Transverse colon (tissue), 4 donors: ENCODE data around the gene TRPV4. TPM values are rescaled to one million over a fixed set of nuclear protein-coding genes. Genes with fewer than 3 reads are reported as not detected.

Experiments
- DNase-seq: peaks from one replicate; pipeline ENCODE4 v3.0.0-alpha.2; 2019
- H3K27ac ChIP-seq, 4 donors: fragments of 200-600 bp; sonication (generic); 2 replicates each; pipeline ENCODE4 v1.5.1; 2016 to 2018; ENCODE audit warnings: inconsistent platforms in 4 of 4
- H3K27me3 ChIP-seq: fragments of 200-600 bp; sonication (generic); 2 replicates; pipeline ENCODE4 v1.5.1; 2017; ENCODE audit warnings: inconsistent platforms
- H3K36me3 ChIP-seq, 4 donors: fragments of 200-600 bp; sonication (generic); 2 replicates each; pipeline ENCODE4 v1.5.1; 2017 to 2019; ENCODE audit warnings: inconsistent platforms in 4 of 4
- H3K4me1 ChIP-seq, 4 donors: fragments of 200-600 bp; sonication (generic); 2 replicates each; pipeline ENCODE4 v1.5.1; 2017 to 2020; ENCODE audit warnings: inconsistent platforms in 4 of 4
- H3K4me3 ChIP-seq, 4 donors: fragments of 200-600 bp; sonication (generic); 1 replicate in 1 of 4; 2 replicates in 3 of 4; pipeline versions ENCODE4 v1.5.1 to v1.6.1; 2017 to 2019; ENCODE audit warnings: inconsistent platforms in 4 of 4
- H3K9me3 ChIP-seq, 2 donors: fragments of 200-600 bp; sonication (generic); 2 replicates each; pipeline ENCODE4 v1.5.1; 2017 to 2019; ENCODE audit warnings: inconsistent platforms in 2 of 2
- CTCF ChIP-seq, 5 experiments: fragments of 200-600 bp in 3 of 5; fragments of 450-650 bp in 2 of 5; sonication (generic) in 3 of 5; IDR thresholded peaks; 1 replicate in 2 of 5; 2 replicates in 3 of 5; pipeline ENCODE4 v1.5.1; 2016 to 2017; ENCODE audit warnings: antibody characterized with exemption in 5 of 5, inconsistent platforms in 3 of 5, mild to moderate bottlenecking in 2 of 5, moderate library complexity in 1 of 5
- EP300 ChIP-seq: sonication (generic); formaldehyde crosslinking; IDR thresholded peaks from one replicate; pipeline ENCODE4 v1.6.1; 2017; ENCODE audit warnings: antibody characterized with exemption, low read depth
- POLR2A ChIP-seq: fragments of 450-650 bp; IDR thresholded peaks from one replicate; pipeline ENCODE4 v1.6.1; 2016; ENCODE audit warnings: antibody characterized with exemption, mild to moderate bottlenecking, moderate library complexity
- POLR2AphosphoS5 ChIP-seq, 3 donors: sonication (generic); formaldehyde crosslinking; IDR thresholded peaks; one replicate each; pipeline ENCODE4 v1.6.1; 2016; ENCODE audit warnings: antibody characterized with exemption in 3 of 3
- WGBS, 2 donors: methylation state at CpG; one replicate each; pipeline ENCODE4 v1.1.5; 2018; ENCODE audit warnings: low coverage in 1 of 2; 5-methylcytosine and 5-hydroxymethylcytosine counted together
- in situ Hi-C, 4 donors: fragments of 200-750 bp; cut with MboI; loops; one replicate each; pipeline versions ENCODE4 v1.15.0 to v1.15.1; 2017; ENCODE audit warnings: low sequenced_read_pairs in 3 of 4, low pct_ligation_motif_present in 1 of 4, low pct_unique_long_range_greater_than_20kb in 1 of 4
- intact Hi-C: fragments of 100-400 bp; cut with DNase I; formaldehyde crosslinking; loops from one replicate; pipeline ENCODE4 v1.15.1; 2023; ENCODE audit warnings: low total_unique reads
- total RNA-seq, 4 donors: library from RNA; depleted of rRNA; stranded (reverse); fragments of >200 nt; gene quantifications; one replicate each; pipeline ENCODE4 v1.1.0, GENCODE V29; 2016

TRPV4 gene
- total RNA-seq, 4 donors from 2014 or later = 0.27 TPM; not detected in 3

- no peak for DNase-seq
- H3K27ac ChIP-seq = no peak overlapping the region
- H3K9me3 ChIP-seq = no peaks in the 10 kb centered on the region
- no peaks in the 10 kb centered on the region for H3K36me3 ChIP-seq
- intact Hi-C loops = no loop called here
- in situ Hi-C loops = no loop called here
- TF ChIP-seq POLR2AphosphoS5 (IDR thresholded peaks at IDR 0.05) (no peak), CTCF (IDR thresholded peaks at IDR 0.05) (no peak), EP300 (no peak), POLR2A (no peak)
- 79% methylated on average over 9 of the region's 9 CpGs; no CpG with 5 or more reads in 1 of the 2 donors for WGBS, 2 donors
- H3K4me3 ChIP-seq = no peak overlapping the region
- no peaks in the 10 kb centered on the region for H3K4me1 ChIP-seq
- no peaks in the 10 kb centered on the region for H3K27me3 ChIP-seq
Observed at GRCh38 chr12:109782326-109782703, 50.9 kb downstream of the TRPV4 start.

- Histone ChIP-seq H3K36me3 (no peaks in the 10 kb centered on the region), H3K4me1 (no peaks in the 10 kb centered on the region), H3K4me3 (no peak overlapping the region), H3K27ac (no peak overlapping the region), H3K9me3 (no peaks in the 10 kb centered on the region), H3K27me3 (no peaks in the 10 kb centered on the region)
- DNase-seq = no peak
- WGBS, 2 donors = 68% methylated on average over 8 of the region's 10 CpGs; no CpG with 5 or more reads in 1 of the 2 donors
- TF ChIP-seq CTCF (IDR thresholded peaks at IDR 0.05) = no peak
- no peak for TF ChIP-seq POLR2A
- in situ Hi-C loops = no loop called here
- intact Hi-C loops = no loop called here
Observed at GRCh38 chr12:109781668-109782325, 51.4 kb downstream of the TRPV4 start.

GRCh38 chr12:109779382-109779781 lies 53.8 kb downstream of the TRPV4 start:
- intact Hi-C loops (loop anchor here (10.0 kb wide), 1 partner anchor 65 kb away; the partner anchor contains the start of gene FAM222A), in situ Hi-C loops (loop anchor here (5.0 to 10.0 kb wide), 6 partner anchors 172 to 355 kb away; no protein-coding TSS in a partner anchor)
- H3K27me3 ChIP-seq = no peaks in the 10 kb centered on the region
- no peaks in the 10 kb centered on the region for H3K9me3 ChIP-seq
- WGBS, 2 donors = 84% methylated on average over 6 of the region's 6 CpGs; no CpG with 5 or more reads in 1 of the 2 donors
- TF ChIP-seq EP300 (no peak), POLR2A (no peak), POLR2AphosphoS5 (IDR thresholded peaks at IDR 0.05) (no peak), CTCF (IDR thresholded peaks at IDR 0.05) (no peak)
- no peak for DNase-seq
- no peaks in the 10 kb centered on the region for H3K36me3 ChIP-seq
- H3K4me3 ChIP-seq = no peak overlapping the region
- H3K27ac ChIP-seq = no peak overlapping the region
- H3K4me1 ChIP-seq = no peaks in the 10 kb centered on the region

GRCh38 chr12:109778684-109779083 lies 54.5 kb downstream of the TRPV4 start:
- no peak for DNase-seq
- Histone ChIP-seq H3K4me3 (no peak overlapping the region), H3K36me3 (no peaks in the 10 kb centered on the region), H3K9me3 (no peaks in the 10 kb centered on the region), H3K4me1 (peaks cover 0 to under 1% (median 0%) of the 10 kb centered on the region in 4 donors), H3K27ac (no peak overlapping the region), H3K27me3 (no peaks in the 10 kb centered on the region)
- in situ Hi-C loops = loop anchor here (5.0 to 10.0 kb wide), 6 partner anchors 171 to 354 kb away; no protein-coding TSS in a partner anchor
- intact Hi-C loops = loop anchor here (10.0 kb wide), 1 partner anchor 64 kb away; the partner anchor contains the start of gene FAM222A
- no peak for TF ChIP-seq POLR2A
- TF ChIP-seq CTCF (IDR thresholded peaks at IDR 0.05) = no peak
- no peak for TF ChIP-seq POLR2AphosphoS5 (IDR thresholded peaks at IDR 0.05)
- no peak for TF ChIP-seq EP300
- 80 to 100% methylated on average over 1 of the region's 1 CpG for WGBS, 2 donors
